Lung (tissue), 12 donors: ENCODE measurements around the gene FNIP2. TPM values are rescaled to one million over a fixed set of nuclear protein-coding genes. Genes with fewer than 3 reads are reported as not detected.

Experiments
- ATAC-seq: fragments of 200-7000 bp; cut with Tn5 transposase; one replicate; pipeline ENCODE4 v1.9.1; 2020; ENCODE audit warnings: moderate number of reproducible peaks; ENCODE audit not compliant: insufficient read depth, low FRiP score
- DNase-seq, 3 donors: peaks; one replicate each; pipeline ENCODE4 v3.0.0-alpha.2; 2013 to 2017
- H3K27ac ChIP-seq, 2 donors: one replicate each; pipeline ENCODE4 v1.5.1; 2013; ENCODE audit warnings: mild to moderate bottlenecking in 2 of 2, moderate library complexity in 2 of 2, control low read depth in 1 of 2, inconsistent platforms in 1 of 2, low read depth in 1 of 2, low read length in 1 of 2
- H3K27me3 ChIP-seq, 3 donors: one replicate each; pipeline ENCODE4 v1.5.1; 2013; ENCODE audit warnings: low read length in 2 of 3; ENCODE audit not compliant: control insufficient read depth in 3 of 3, insufficient read depth in 3 of 3
- H3K36me3 ChIP-seq, 4 donors: one replicate each; pipeline ENCODE4 v1.5.1; 2013; ENCODE audit warnings: low read length in 4 of 4, mild to moderate bottlenecking in 1 of 4, moderate library complexity in 1 of 4; ENCODE audit not compliant: control insufficient read depth in 4 of 4, insufficient read depth in 4 of 4
- H3K4me1 ChIP-seq, 5 donors: one replicate each; pipeline ENCODE4 v1.5.1; 2013; ENCODE audit warnings: low read length in 5 of 5, mild to moderate bottlenecking in 2 of 5, moderate library complexity in 1 of 5; ENCODE audit not compliant: control insufficient read depth in 5 of 5, insufficient read depth in 5 of 5
- H3K4me3 ChIP-seq: one replicate; pipeline ENCODE4 v1.5.1; 2013; ENCODE audit warnings: mild to moderate bottlenecking, control low read depth, moderate library complexity
- H3K9ac ChIP-seq, 2 donors: one replicate each; pipeline ENCODE4 v1.5.1; 2013; ENCODE audit warnings: low read length in 2 of 2, control low read depth in 1 of 2; ENCODE audit not compliant: insufficient read depth in 1 of 2
- H3K9me3 ChIP-seq, 4 donors: one replicate each; pipeline ENCODE4 v1.5.1; 2013; ENCODE audit warnings: low read length in 3 of 4, mild to moderate bottlenecking in 1 of 4, moderate library complexity in 1 of 4; ENCODE audit not compliant: control insufficient read depth in 4 of 4, insufficient read depth in 3 of 4
- WGBS, 2 donors: extraction: QIAGEN DNeasy Blood & Tissue Kit; methylation state at CpG; one replicate each; pipeline ENCODE4 v1.1.7; 2013; 5-methylcytosine and 5-hydroxymethylcytosine counted together
- polyA plus RNA-seq, 2 donors: library from polyadenylated mRNA; stranded (reverse); fragments of 200-250 nt; gene quantifications; one replicate each; pipeline ENCODE4 v1.2.1, GENCODE V29; 2013
- total RNA-seq, 2 donors: library from RNA; depleted of rRNA in 1 of 2; stranded (reverse); fragments of >200 nt in 1 of 2; gene quantifications; one replicate each; pipeline ENCODE4 v1.2.1, GENCODE V29; 2014 to 2021
- TF ChIP-seq, protein P1 (sequence below): IDR thresholded peaks from 2 replicates; pipeline ENCODE4 v1.5.1; 2012; ENCODE audit warnings: mild to moderate bottlenecking; ENCODE audit errors: control extremely low read depth, extremely low read depth
- donor health status: control.
- donor health status: control.
- donor health status: Bipolar disorder and iron deficiency.
- donor health status: healthy.
- donor health status: DM: yes; HTN: yes; CAD: no.

FNIP2 gene
- total and polyA plus RNA-seq, 4 donors: 12.1 to 150 (median 44.6) TPM

DNA sequence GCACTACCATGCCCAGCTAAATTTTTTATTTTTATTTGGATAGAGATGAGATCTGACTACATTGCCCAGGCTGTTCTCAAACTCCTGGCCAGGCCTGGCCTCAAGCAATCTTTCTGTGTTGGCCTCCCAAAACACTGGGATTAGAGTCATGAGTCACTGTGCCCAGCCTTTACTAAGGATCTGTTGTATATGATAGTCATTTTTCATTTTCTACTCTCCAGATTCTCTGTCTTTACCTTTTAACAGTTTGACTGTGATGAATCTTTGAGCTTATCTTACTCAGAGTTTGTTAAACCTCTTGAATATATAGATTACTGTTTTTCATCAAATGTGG lies 161.8 kb downstream of the FNIP2 start:
- no peaks in the 10 kb centered on the region for H3K36me3 ChIP-seq
- no peak for ATAC-seq
- TF ChIP-seq, protein P1, sequence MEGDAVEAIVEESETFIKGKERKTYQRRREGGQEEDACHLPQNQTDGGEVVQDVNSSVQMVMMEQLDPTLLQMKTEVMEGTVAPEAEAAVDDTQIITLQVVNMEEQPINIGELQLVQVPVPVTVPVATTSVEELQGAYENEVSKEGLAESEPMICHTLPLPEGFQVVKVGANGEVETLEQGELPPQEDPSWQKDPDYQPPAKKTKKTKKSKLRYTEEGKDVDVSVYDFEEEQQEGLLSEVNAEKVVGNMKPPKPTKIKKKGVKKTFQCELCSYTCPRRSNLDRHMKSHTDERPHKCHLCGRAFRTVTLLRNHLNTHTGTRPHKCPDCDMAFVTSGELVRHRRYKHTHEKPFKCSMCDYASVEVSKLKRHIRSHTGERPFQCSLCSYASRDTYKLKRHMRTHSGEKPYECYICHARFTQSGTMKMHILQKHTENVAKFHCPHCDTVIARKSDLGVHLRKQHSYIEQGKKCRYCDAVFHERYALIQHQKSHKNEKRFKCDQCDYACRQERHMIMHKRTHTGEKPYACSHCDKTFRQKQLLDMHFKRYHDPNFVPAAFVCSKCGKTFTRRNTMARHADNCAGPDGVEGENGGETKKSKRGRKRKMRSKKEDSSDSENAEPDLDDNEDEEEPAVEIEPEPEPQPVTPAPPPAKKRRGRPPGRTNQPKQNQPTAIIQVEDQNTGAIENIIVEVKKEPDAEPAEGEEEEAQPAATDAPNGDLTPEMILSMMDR: no peak
- no peak overlapping the region for H3K9ac ChIP-seq
- H3K4me3 ChIP-seq: no peak overlapping the region
- no peaks in the 10 kb centered on the region for H3K4me1 ChIP-seq
- DNase-seq: no peak
- H3K9me3 ChIP-seq: peaks cover 0 to 5% (median 0%) of the 10 kb centered on the region in 4 donors
- no peaks in the 10 kb centered on the region for H3K27me3 ChIP-seq
- no peak overlapping the region for H3K27ac ChIP-seq

DNA sequence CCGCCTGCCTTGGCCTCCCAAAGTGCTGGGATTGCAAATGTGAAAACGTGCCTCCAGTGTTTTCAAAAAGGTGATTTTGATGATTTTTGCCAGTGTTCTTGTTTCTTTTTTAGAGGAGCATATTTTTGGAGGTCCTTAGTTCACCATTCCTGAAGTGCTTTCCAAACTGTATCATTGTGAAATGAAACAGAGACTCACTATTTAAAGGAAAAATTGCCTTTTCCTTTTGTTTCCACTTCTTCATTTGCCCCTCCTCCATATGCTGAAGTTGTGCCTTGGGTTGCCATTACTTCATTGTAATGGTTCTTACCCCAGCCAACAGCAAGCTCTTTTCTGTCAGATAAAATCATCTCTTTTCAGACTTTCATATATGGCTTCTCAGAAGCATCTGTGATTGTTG lies 164.4 kb downstream of the FNIP2 start:
- TF ChIP-seq, protein P1: no peak
- DNase-seq: no peak
- ATAC-seq: no peak
- H3K9me3 ChIP-seq: peaks cover 0 to 5% (median 0%) of the 10 kb centered on the region in 4 donors
- H3K27me3 ChIP-seq: no peaks in the 10 kb centered on the region
- H3K36me3 ChIP-seq: no peaks in the 10 kb centered on the region
- 86 to 90% methylated on average over 2 of the region's 2 CpGs for WGBS, 2 donors
- H3K4me3 ChIP-seq: no peak overlapping the region
- no peaks in the 10 kb centered on the region for H3K4me1 ChIP-seq
- H3K9ac ChIP-seq: no peak overlapping the region
- no peak overlapping the region for H3K27ac ChIP-seq

DNA sequence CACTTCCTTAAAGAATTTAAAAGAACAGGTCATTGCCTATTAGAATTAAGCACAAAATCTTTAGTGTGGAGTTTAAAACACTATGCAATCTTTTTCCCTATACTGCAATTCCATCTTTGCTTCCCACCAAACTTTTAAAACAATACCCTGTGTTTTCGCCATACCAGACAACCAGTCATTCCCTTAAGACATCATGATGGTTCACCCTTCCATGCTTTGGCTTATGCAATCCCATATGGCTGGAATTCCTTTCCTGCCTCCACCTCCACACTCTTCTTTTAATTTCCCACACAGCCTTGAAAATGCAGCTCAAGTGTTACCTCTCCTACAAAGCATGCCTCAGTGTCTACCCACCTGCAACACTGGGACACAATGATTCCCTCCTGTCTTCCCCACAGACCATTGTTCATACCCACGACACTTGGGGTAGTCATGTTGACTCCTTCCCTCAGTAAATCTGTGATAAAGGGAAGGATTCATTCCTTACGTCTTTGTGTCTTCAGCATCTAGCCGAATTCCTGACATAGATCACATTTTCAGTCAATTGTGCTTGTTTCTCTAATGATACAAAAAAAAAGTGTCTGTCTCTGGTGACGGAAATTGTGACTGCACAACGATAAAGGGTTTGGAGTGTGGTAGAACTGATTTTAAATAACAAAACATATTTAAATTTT lies 166.3 kb downstream of the FNIP2 start:
- no peak overlapping the region for H3K4me3 ChIP-seq
- 93 to 96% methylated on average over 6 of the region's 6 CpGs for WGBS, 2 donors
- no peak for ATAC-seq

More for the DNA sequence above, 166.3 kb downstream of the FNIP2 start:
- DNase-seq: no peak
- Histone ChIP-seq H3K27ac (no peak overlapping the region), H3K27me3 (no peaks in the 10 kb centered on the region), H3K36me3 (no peaks in the 10 kb centered on the region), H3K9ac (no peak overlapping the region), H3K9me3 (no peaks in the 10 kb centered on the region), H3K4me1 (no peaks in the 10 kb centered on the region)
- TF ChIP-seq, protein P1: no peak
